GM19395 (cell line): Measurements from ENCODE around the gene DDX39A.
"Not testable (repeated sequence)": the region's sequence is repeated elsewhere in the genome, so short reads cannot be mapped to it uniquely, and the experiment has no call there.

Source experiments
- ATAC-seq: cut with Tn5 transposase; IDR thresholded peaks from one replicate; pipeline ENCODE4 v1.9.1; 2021; ENCODE audit warnings: mild to moderate bottlenecking, moderate library complexity; ENCODE audit not compliant: unreplicated experiment

Gene DDX39A

DNA sequence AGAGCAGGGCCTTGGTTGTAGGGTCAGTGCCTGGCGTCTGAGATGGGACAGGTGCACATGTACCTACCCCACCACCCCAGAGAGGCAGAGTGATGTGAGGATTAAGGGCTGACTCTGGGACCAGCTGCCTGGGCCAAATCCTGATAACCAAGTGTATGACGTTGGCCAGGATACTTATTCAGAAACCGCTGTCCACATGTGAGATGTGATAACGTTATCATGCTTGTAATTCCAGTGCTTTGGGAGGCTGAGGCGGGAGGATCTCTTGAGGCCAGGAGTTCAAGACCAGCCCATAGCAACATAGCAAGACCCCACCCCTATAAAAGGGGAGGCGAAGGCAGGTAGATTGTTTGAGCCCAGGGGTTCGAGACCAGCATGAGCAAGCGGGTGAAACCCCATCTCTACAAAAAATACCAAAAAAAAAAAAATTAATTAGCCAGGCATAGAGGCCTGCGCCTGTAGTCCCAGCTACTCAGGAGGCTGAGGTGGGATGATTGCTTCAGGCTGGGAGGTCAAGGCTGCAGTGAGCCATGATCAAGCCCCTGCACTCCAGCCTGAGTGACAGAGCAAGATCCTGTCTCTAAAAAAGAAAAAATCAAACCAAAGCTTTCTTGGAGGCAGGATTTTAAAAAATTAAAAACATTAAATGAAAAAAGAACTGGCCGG, 27.9 kb downstream of the DDX39A start:
- ATAC-seq, result no peak

DNA sequence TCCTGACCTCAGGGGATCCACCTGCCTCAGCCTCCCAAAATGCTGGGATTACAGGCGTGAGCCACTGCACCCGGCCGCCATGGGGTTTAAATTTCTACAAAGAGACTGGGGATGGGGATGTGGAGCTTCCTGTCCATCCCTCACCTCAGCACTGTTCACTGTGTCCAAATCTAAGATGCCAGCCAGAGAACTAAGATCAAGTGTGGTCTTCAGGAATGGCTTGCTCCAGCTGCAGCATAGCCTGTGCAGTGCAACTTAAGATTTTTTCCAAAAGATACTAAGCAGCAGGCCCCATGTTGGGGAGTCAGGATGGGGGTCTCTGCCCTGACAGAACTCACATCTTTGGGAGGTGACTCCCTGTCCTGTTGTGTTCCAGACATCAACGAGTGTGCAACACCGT, 28.6 kb downstream of the DDX39A start:
- ATAC-seq, result no peak

- ATAC-seq, result no peak
Measured at GRCh38 chr19:14385492-14385891, 33.6 kb downstream of the DDX39A start.

- no peak for ATAC-seq
Measured at GRCh38 chr19:14383661-14384555, 35.2 kb downstream of the DDX39A start.

- no peak for ATAC-seq
Measured at GRCh38 chr19:14381689-14382474, 37.3 kb downstream of the DDX39A start.

- ATAC-seq, result no peak
Measured at GRCh38 chr19:14379294-14380065, 39.7 kb downstream of the DDX39A start.

- ATAC-seq, result no peak
Measured at GRCh38 chr19:14378890-14379289, 40.3 kb downstream of the DDX39A start.

GRCh38 chr19:14377883-14378328, 41.2 kb downstream of the DDX39A start:
- no peak for ATAC-seq

GRCh38 chr19:14375582-14376291, 43.4 kb downstream of the DDX39A start:
- no peak for ATAC-seq

- ATAC-seq, result no peak
Measured at GRCh38 chr19:14375055-14375581, 44.0 kb downstream of the DDX39A start.

GRCh38 chr19:14374313-14374712, 44.8 kb downstream of the DDX39A start:
- not testable (repeated sequence) for ATAC-seq

DNA sequence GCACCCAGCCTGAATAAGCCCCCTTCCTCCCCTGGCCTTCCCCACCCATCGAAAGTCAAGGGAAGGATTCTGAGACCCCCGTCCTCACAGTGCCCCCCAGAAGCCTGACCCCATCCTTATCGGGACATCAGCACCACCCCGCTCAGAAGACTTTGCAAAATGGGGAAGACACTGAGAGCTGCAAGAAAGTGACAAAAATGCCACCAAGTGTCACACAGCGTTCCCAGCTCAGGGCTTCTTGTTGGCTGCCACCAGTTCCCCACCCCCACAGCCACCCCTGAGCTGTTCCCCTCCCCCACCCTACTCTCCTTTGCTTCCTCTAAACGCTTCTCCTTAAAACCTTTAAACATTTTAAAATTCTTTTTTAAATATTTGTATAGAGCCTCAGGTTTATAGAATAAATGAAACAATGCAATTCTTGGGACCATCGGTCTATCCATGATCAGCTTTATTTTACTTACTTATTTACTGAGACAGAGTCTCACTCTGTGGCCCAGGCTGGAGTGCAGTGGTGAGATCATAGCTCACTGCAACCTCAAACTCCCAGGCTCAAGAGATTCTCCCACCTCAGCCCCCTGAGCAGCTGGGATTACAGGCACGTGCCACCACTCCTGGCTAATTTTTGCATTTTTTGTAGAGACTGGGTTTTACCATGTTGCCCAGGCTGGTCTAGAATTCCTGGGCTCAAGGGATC, 46.6 kb downstream of the DDX39A start:
- not testable (repeated sequence) for ATAC-seq

GRCh38 chr19:14371301-14371821, 47.8 kb downstream of the DDX39A start:
- no peak for ATAC-seq

GRCh38 chr19:14370940-14371280, 48.2 kb downstream of the DDX39A start:
- no peak for ATAC-seq

DNA sequence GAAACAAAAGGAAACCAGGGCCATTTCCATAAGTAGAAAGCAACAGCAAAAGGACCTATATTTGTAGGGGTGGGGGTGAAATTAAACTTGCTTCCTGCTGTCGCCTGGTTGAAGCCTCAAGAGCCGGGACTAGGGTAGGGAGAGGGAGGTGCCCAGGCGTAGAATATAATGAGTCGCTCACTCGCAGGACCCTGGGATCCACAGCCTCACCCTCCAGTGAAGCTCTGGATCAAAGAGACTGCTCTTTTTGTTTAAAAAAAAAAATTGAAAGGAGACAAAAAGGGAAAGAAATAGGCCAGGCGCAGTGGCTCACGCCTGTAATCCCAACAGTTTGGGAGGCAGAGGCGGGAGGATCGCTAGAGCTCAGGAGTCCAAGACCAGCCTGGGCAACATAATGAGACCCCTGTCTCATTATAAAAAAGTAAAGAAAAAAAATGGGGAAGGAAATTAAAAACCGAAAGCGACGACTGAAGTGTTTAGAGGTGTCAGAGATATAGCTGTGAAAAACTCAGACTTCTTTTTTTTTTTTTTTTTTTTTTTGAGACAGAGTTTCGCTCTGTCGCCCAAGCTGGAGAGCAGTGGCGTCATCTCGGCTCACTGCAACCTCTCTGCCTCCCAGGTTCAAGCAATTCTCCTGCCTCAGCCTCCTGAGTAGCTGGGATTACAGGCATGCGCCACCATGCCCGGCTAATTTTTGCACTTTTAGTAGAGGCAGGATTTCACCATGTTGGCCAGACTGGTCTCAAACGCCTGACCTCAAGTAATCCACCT, 48.8 kb downstream of the DDX39A start:
- no peak for ATAC-seq

DNA sequence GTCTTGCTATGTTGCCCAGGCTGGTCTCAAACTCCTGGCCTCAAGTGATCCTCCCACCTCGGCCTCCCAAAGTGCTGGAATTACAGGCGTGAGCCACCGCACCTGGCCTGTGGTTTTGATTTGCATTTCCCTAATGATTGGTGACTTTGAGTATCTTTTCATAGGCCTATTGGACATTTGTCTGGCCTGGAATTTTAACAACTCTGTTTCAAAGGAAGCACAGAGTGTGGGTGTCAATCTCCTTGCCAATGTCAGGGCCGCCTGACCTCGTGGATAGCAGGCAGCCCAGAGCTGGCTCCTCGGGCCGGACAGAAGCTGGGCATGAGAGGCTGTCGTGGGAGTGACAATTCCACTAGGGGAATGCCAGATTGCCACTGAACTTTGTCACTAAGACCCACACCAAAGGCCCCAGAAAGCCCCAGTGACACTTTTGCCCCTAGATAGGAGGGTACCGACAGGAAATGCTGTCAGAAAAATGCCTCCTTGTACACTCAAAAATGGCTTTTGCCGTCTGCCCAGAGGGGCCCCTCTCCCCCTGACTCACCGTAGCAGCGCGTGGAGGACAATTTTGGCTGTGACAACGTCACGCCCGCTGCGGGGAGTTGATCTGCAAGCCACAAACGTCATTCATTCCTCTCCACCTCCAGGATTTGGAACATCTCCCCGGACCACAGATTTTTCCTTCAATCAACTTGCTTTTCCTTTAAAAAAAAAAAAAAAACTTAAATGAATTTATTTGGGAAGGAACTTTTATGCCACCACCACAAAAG, 49.6 kb downstream of the DDX39A start:
- no peak for ATAC-seq

- ATAC-seq, result no peak
Measured at GRCh38 chr19:14368011-14368513, 51.1 kb downstream of the DDX39A start.
